GM10847 (cell line): ENCODE results near the gene SYMPK.

Source experiments
- POLR2A ChIP-seq: IDR thresholded peaks from 2 replicates; pipeline ENCODE4 v1.6.1; 2011; ENCODE audit not compliant: insufficient read length; ENCODE audit errors: extremely low read depth

Gene SYMPK

GRCh38 chr19:45879971-45880370, 17.0 kb upstream of the SYMPK start:
- TF ChIP-seq POLR2A, result no peak

GRCh38 chr19:45879055-45879454, 16.1 kb upstream of the SYMPK start:
- TF ChIP-seq POLR2A, result no peak

GRCh38 chr19:45878043-45878794, 15.3 kb upstream of the SYMPK start:
- TF ChIP-seq POLR2A, result no peak

GRCh38 chr19:45876411-45877197, 13.7 kb upstream of the SYMPK start:
- TF ChIP-seq POLR2A, result no peak

- no peak for TF ChIP-seq POLR2A
These were observed 13.1 kb upstream of the SYMPK start for GRCh38 chr19:45876161-45876410.

- no peak for TF ChIP-seq POLR2A
These were observed 11.6 kb upstream of the SYMPK start for GRCh38 chr19:45874620-45874966.

- no peak for TF ChIP-seq POLR2A
These were observed 10.3 kb upstream of the SYMPK start for GRCh38 chr19:45873219-45873772.

- TF ChIP-seq POLR2A, result no peak
These were observed 9.4 kb upstream of the SYMPK start for GRCh38 chr19:45872095-45872919.

GRCh38 chr19:45870798-45871197, 7.9 kb upstream of the SYMPK start:
- no peak for TF ChIP-seq POLR2A

GRCh38 chr19:45866400-45867176, 3.6 kb upstream of the SYMPK start:
- no peak for TF ChIP-seq POLR2A

GRCh38 chr19:45865269-45865948, 2.5 kb upstream of the SYMPK start:
- TF ChIP-seq POLR2A, result no peak

GRCh38 chr19:45864629-45865082, 1.7 kb upstream of the SYMPK start:
- TF ChIP-seq POLR2A, result no peak

GRCh38 chr19:45863840-45864628, 1.1 kb upstream of the SYMPK start, which contains the start of gene FOXA3:
TSS of gene FOXA3 (plus strand) at chr19:45864326. CDS start at chr19:45864457, 131 bp downstream.
- TF ChIP-seq POLR2A, result peak; percentile 25

GRCh38 chr19:45863335-45863839, 440 bp upstream of the SYMPK start:
- no peak for TF ChIP-seq POLR2A

GRCh38 chr19:45862271-45862563, 730 bp downstream of the SYMPK start:
- no peak for TF ChIP-seq POLR2A
